GM12874 (cell line): ENCODE results near the gene LINC01488.

ENCODE experiments used
- TF ChIP-seq, protein P1 (sequence below): IDR thresholded peaks from 2 replicates; pipeline ENCODE4 v1.5.1; 2011; ENCODE audit warnings: low read depth, mild to moderate bottlenecking, control low read depth, low read length, moderate library complexity; ENCODE audit not compliant: insufficient read depth

Gene LINC01488

DNA sequence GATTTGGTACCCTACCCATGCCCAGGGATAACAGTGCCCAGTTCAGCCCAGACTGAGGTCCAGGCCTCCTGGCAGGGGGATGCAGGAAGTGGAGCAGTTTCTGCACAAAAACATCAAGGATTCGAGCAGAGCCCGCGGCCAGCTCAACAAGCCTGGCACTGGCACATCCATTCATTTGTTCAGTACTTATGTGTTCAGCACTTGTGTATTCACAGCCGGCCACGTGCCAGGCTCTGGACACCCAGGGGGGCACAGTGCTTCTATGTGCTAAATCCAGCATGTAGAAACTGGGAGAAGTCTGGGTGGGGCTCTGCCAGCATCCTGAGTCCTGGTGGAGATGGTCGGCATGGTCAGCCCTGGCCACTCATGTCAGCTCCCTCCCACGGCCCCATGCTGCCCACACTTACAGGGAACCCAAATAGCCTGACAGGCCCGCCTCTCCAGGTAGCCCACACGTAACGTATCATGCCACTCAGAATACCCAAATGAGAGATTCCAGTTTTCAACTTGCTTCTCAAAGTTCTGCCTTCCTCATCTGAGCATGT is 28.5 kb downstream of the LINC01488 start:
- TF ChIP-seq, protein P1, sequence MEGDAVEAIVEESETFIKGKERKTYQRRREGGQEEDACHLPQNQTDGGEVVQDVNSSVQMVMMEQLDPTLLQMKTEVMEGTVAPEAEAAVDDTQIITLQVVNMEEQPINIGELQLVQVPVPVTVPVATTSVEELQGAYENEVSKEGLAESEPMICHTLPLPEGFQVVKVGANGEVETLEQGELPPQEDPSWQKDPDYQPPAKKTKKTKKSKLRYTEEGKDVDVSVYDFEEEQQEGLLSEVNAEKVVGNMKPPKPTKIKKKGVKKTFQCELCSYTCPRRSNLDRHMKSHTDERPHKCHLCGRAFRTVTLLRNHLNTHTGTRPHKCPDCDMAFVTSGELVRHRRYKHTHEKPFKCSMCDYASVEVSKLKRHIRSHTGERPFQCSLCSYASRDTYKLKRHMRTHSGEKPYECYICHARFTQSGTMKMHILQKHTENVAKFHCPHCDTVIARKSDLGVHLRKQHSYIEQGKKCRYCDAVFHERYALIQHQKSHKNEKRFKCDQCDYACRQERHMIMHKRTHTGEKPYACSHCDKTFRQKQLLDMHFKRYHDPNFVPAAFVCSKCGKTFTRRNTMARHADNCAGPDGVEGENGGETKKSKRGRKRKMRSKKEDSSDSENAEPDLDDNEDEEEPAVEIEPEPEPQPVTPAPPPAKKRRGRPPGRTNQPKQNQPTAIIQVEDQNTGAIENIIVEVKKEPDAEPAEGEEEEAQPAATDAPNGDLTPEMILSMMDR, result no peak

DNA sequence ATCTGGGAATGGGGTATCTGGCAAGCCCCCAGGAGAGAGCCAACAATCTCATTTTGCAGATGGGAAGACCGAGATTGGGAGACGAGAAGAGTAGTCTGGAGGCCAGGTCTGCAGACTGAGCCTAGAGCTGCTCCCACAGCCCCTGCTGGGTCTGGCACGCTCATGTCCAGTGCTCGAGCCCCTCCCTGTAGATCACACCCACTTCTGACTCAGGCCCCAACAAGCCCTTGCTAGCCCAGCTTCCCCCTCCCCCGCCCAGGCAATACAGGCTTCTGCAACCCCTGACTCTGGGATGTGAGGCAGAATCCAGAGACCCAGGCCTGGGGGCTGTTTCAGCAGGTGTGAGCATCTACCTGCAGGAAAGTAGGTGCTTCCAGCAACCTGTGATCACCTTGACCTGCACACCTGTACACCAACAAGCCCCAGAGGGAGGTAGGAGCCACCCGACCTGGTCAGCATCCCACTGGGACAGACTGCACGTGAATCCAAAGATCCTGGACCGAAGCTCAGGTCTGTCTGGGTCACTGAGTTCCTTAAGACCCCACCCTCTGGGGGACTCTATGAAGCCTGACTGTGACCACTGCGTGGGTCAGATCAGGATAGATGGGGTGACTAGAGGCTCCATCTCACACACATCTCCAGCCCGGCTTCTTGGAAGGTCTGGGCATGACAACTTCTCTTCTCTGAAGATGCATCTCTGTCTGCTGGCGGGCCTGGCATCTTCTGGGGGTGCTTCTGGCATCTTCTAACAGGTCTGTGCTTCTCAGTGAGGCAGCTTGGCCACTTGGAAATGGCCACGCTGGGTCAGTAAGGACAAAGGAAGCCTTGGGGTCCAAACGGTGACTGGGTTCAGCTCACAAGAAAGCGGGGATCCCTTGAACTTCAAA is 29.3 kb downstream of the LINC01488 start:
- TF ChIP-seq, protein P1, result no peak

- TF ChIP-seq, protein P1, result no peak
Observed at GRCh38 chr11:69511358-69512055, 30.0 kb downstream of the LINC01488 start.

- TF ChIP-seq, protein P1, result no peak
Observed at GRCh38 chr11:69512136-69512535, 30.7 kb downstream of the LINC01488 start.

- TF ChIP-seq, protein P1, result no peak
Observed at GRCh38 chr11:69512790-69513189, 31.3 kb downstream of the LINC01488 start.

GRCh38 chr11:69513196-69513595 is 31.7 kb downstream of the LINC01488 start:
- TF ChIP-seq, protein P1, result no peak

GRCh38 chr11:69513663-69514224 is 32.3 kb downstream of the LINC01488 start:
- TF ChIP-seq, protein P1, result no peak
